Heart right ventricle (tissue), 16 donors: Measurements from ENCODE around the gene TMIE. TPM values are rescaled to one million over a fixed set of nuclear protein-coding genes. Genes with fewer than 3 reads are reported as not detected.

Experiments used
- ATAC-seq, 8 donors: fragments of 200-7000 bp; cut with Tn5 transposase; one replicate each; pipeline ENCODE4 v1.9.1; 2020; ENCODE audit warnings: mild to moderate bottlenecking in 8 of 8, moderate library complexity in 8 of 8, moderate number of reproducible peaks in 1 of 8
- DNase-seq, 2 donors: peaks; one replicate each; pipeline ENCODE4 v3.0.0-alpha.2; 2020
- H3K27ac ChIP-seq, 10 donors: fragments of 200-600 bp; sonication (generic) in 2 of 10; one replicate each; pipeline versions ENCODE4 v1.5.0 to v1.8.0; 2020 to 2022; ENCODE audit warnings: mild to moderate bottlenecking in 3 of 10
- H3K27me3 ChIP-seq, 7 donors: fragments of 200-600 bp; one replicate each; pipeline ENCODE4 v1.8.0; 2021 to 2022; ENCODE audit warnings: mild to moderate bottlenecking in 2 of 7
- H3K36me3 ChIP-seq, 9 donors: fragments of 200-600 bp; sonication (generic) in 1 of 9; one replicate each; pipeline versions ENCODE4 v1.5.0 to v1.8.0; 2020 to 2022; ENCODE audit warnings: mild to moderate bottlenecking in 2 of 9
- H3K4me1 ChIP-seq, 9 donors: fragments of 200-600 bp; sonication (generic) in 1 of 9; one replicate each; pipeline versions ENCODE4 v1.5.0 to v1.8.0; 2020 to 2022; ENCODE audit warnings: mild to moderate bottlenecking in 4 of 9
- H3K4me3 ChIP-seq, 10 donors: fragments of 200-600 bp; sonication (generic) in 2 of 10; one replicate each; pipeline versions ENCODE4 v1.5.0 to v1.8.0; 2020 to 2022; ENCODE audit warnings: mild to moderate bottlenecking in 7 of 10, moderate library complexity in 2 of 10
- H3K9me3 ChIP-seq, 11 donors: fragments of 200-600 bp in 10 of 11; sonication (generic) in 2 of 11; one replicate each; pipeline versions ENCODE4 v1.5.0 to v1.8.0; 2013 to 2022; ENCODE audit warnings: mild to moderate bottlenecking in 2 of 11, control low read depth in 1 of 11, moderate library complexity in 1 of 11
- WGBS, 2 donors: extraction: QIAGEN DNeasy Blood & Tissue Kit; methylation state at CpG; one replicate each; pipeline ENCODE4 v1.1.7; 2013; ENCODE audit warnings: inconsistent platforms in 1 of 2; 5-methylcytosine and 5-hydroxymethylcytosine counted together
- intact Hi-C, 10 donors: fragments of 100-400 bp; cut with DNase I; formaldehyde crosslinking; loops; one replicate each; pipeline versions ENCODE4 v1.11.1 to v1.14.2; 2022
- polyA plus RNA-seq, 2 donors: library from polyadenylated mRNA; stranded (reverse); fragments of 200-250 nt; gene quantifications; one replicate each; pipeline ENCODE4 v1.2.3, GENCODE V29; 2013
- total RNA-seq, 10 donors: library from RNA; stranded (reverse); fragmentation: NEBNext Ultra II Directional in 3 of 10; extraction: Animal tissue kit (Norgen Biotek cat#: 25700) in 3 of 10; gene quantifications; one replicate each; pipeline versions ENCODE4 v1.2.1 to v1.2.4, GENCODE V29; 2021 to 2023
- TF ChIP-seq, protein P1 (sequence below), 9 donors: fragments of 200-600 bp; sonication (generic) in 2 of 9; IDR thresholded peaks; one replicate each; pipeline versions ENCODE4 v1.5.0 to v1.8.0; 2021 to 2022; ENCODE audit warnings: antibody characterized with exemption in 9 of 9, mild to moderate bottlenecking in 5 of 9, moderate library complexity in 1 of 9
- donor health status: Arrhythmogenic right ventricular cardiomyopathy.
- donor health status: ischemic (EF 13 %, LVEDD 7.1; RV severe dilation, severe dysfunction).
- donor health status: healthy with polysubstance abuse.
- donor health status: DM: no; HTN: yes; CAD: no.
- donor health status: DM: no; HTN: no; CAD: no.
- donor health status: ischemic (EF 25% LVEDD 6.9; RV normal size, moderate dysfunction).
- donor health status: ischemic (EF 25% LVEDD 5.7; RV mildly dilated, moderate dysfunction).
- donor health status: healthy.
- donor health status: DM: yes; HTN: yes; CAD: no.
- donor health status: Ischemic cardiomyopathy.
- donor health status: ischemic (EF 35%, LVEDD 5.7; RV mildly dilated, moderate dysfunction).
- donor health status: nonischemic (EF 11% LVEDD 7.7; RV severe dilation, severe dysfunction).
- donor health status: DM: yes; HTN: yes; CAD: no.
- donor health status: PGD.
- donor health status: ischemic (EF 29% LVEDD 5.4; RV normal size, mild dysfunction).
- donor health status: nonischemic (EF 23%, LVEDD 6.1; RV moderate dilation, normal function).

The TMIE gene
- total and polyA plus RNA-seq, 12 donors, result 0.21 to 1.2 (median 0.48) TPM; not detected in 1

DNA sequence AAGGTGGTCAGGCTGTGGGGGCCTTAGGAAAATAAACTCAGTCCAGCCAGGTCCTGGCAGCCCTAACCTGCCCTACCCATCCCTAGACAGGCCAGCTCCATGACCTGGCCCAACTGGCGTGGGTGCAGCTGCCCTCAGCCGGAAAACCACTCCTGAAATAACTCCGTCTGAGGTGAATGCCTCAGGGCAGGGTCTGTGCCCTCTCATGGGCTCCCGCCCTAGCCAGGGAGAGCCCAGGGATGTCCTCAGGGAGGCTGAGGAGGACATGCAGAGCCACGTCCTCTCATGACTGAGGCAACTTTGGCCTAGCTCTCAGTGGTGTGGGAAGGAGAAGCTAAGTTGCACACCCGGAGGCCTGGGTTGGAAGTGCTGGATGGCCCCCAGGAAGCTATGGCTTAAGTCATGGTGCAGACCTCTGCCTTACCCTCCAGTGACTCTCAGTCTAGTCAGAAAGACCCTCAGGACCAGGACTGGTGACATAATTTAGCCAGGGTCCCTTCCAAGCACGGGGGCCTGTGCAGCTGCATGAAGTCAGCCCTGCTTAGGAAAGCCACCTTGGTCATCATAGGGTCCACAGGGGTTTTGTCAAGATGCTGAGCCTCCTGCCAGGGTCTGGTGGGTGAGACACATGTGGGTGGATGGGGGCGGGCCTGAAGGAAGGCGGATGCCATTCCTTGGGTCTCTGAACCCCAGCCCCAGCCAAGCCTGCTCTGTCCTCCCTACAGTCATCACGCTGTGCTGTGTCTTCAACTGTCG lies 7.4 kb downstream of the TMIE start:
- Histone ChIP-seq H3K27me3 (peaks cover 0 to 5% (median 0%) of the 10 kb centered on the region in 7 donors), H3K9me3 (no peaks in the 10 kb centered on the region), H3K36me3 (no peaks in the 10 kb centered on the region), H3K4me1 (peaks cover 0 to 9% (median 3%) of the 10 kb centered on the region in 9 donors), H3K4me3 (no peak overlapping the region), H3K27ac (no peak overlapping the region)
- TF ChIP-seq, protein P1, sequence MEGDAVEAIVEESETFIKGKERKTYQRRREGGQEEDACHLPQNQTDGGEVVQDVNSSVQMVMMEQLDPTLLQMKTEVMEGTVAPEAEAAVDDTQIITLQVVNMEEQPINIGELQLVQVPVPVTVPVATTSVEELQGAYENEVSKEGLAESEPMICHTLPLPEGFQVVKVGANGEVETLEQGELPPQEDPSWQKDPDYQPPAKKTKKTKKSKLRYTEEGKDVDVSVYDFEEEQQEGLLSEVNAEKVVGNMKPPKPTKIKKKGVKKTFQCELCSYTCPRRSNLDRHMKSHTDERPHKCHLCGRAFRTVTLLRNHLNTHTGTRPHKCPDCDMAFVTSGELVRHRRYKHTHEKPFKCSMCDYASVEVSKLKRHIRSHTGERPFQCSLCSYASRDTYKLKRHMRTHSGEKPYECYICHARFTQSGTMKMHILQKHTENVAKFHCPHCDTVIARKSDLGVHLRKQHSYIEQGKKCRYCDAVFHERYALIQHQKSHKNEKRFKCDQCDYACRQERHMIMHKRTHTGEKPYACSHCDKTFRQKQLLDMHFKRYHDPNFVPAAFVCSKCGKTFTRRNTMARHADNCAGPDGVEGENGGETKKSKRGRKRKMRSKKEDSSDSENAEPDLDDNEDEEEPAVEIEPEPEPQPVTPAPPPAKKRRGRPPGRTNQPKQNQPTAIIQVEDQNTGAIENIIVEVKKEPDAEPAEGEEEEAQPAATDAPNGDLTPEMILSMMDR (IDR thresholded peaks at IDR 0.05), result no peak
- 87 to 89% methylated on average over 11 of the region's 11 CpGs for WGBS, 2 donors
- intact Hi-C loops, result loop anchor here in 9 of 10 donors (5.0 to 10.0 kb wide), 5 partner anchors 139 to 616 kb away; no protein-coding TSS in a partner anchor
- DNase-seq (no peak), ATAC-seq (no peak)

DNA sequence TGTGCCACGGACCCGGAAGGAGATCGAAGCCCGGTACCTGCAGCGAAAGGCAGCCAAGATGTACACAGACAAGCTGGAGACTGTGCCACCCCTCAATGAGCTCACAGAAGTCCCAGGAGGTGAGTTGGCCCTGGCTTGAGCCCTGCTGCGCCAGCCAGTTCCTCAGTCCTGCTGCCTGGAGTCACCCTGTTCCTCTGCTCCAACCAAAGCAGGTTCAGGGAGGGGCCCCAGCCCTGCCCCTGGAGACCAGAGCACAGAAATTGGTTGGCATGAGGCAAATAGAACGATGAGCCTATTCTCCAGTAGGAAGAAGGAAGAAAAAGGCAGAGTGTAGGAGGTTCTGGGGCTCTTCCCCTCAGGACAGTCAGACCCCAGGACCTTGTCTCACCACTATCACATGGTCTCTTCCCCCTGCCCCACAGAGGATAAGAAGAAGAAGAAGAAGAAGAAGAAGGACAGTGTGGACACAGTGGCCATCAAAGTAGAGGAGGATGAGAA lies 8.0 kb downstream of the TMIE start:
- peaks cover 0 to 9% (median 3%) of the 10 kb centered on the region in 9 donors for H3K4me1 ChIP-seq
- H3K36me3 ChIP-seq, result no peaks in the 10 kb centered on the region
- no peak overlapping the region for H3K27ac ChIP-seq
- H3K27me3 ChIP-seq, result peaks cover 0 to 5% (median 0%) of the 10 kb centered on the region in 7 donors
- intact Hi-C loops, result loop anchor here in 9 of 10 donors (5.0 to 10.0 kb wide), 5 partner anchors 138 to 616 kb away; no protein-coding TSS in a partner anchor
- DNase-seq (no peak), ATAC-seq (no peak)
- WGBS, 2 donors, result 92 to 95% methylated on average over 7 of the region's 7 CpGs
- no peak overlapping the region for H3K4me3 ChIP-seq
- no peaks in the 10 kb centered on the region for H3K9me3 ChIP-seq
- TF ChIP-seq, protein P1 (IDR thresholded peaks at IDR 0.05), result no peak

DNA sequence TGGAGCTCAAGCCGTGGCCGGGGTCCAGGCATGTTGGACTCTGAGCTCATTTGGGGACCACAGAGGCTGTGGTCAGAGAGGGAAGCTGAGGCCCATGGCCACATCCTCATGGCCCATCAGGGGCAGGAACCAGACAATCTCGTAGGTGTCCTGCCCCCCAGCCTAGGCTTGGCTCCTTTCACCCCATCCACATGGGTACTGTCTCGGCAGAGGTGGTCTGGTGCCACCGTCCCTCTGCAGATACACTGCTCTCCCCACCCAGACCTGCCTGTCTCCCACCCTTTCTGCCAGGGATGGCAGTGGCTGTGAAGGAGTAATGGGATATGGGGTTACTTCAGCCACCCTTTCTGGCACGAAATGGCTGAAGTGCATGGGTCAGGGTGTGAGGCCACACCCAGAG lies 8.5 kb downstream of the TMIE start:
- DNase-seq (peak in 1 of 2 donors; percentile 3), ATAC-seq (no peak)
- Histone ChIP-seq H3K36me3 (no peaks in the 10 kb centered on the region), H3K9me3 (no peaks in the 10 kb centered on the region), H3K4me1 (peaks cover 0 to 9% (median 3%) of the 10 kb centered on the region in 9 donors), H3K27me3 (peaks cover 0 to 5% (median 0%) of the 10 kb centered on the region in 7 donors), H3K27ac (no peak overlapping the region), H3K4me3 (no peak overlapping the region)
- TF ChIP-seq, protein P1 (IDR thresholded peaks at IDR 0.05), result no peak
- intact Hi-C loops, result loop anchor here in 9 of 10 donors (5.0 to 10.0 kb wide), 5 partner anchors 138 to 615 kb away; no protein-coding TSS in a partner anchor
- WGBS, 2 donors, result 89 to 92% methylated on average over 6 of the region's 6 CpGs

DNA sequence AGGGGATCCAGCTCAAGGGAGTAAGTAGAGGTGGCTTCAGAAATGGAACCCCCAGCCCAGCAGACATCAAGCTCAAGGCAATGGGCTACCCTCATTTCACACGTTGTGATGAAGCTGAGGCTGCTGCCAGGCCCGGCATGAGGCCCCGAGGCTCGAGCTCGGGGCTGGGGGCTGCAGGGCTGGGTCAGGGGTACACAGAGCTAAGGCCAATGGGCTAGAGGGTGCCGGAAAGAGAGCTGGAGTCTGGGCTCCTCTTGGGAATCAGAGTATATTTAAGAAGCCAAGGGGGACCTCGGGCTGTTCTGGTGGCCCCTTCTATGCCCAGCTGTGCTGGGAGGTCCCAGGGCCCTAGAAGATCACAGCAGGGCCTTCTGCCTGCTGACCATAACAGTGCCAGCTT lies 9.0 kb downstream of the TMIE start:
- H3K4me1 ChIP-seq, result peaks cover 0 to 7% (median 2%) of the 10 kb centered on the region in 9 donors

More for the DNA sequence above, 9.0 kb downstream of the TMIE start:
- Histone ChIP-seq H3K36me3 (no peaks in the 10 kb centered on the region), H3K27me3 (peaks cover 0 to 5% (median 0%) of the 10 kb centered on the region in 7 donors), H3K27ac (no peak overlapping the region), H3K9me3 (no peaks in the 10 kb centered on the region), H3K4me3 (no peak overlapping the region)
- intact Hi-C loops, result loop anchor here in 1 of 10 donors (10.0 kb wide), 1 partner anchor 615 kb away; no protein-coding TSS in a partner anchor
- 89 to 94% methylated on average over 7 of the region's 7 CpGs for WGBS, 2 donors
- no peak for DNase-seq
- TF ChIP-seq, protein P1 (IDR thresholded peaks at IDR 0.05), result no peak
- no peak for ATAC-seq
